VCaP (cell line): Measurements from ENCODE around the gene RASSF3.

Experiments
- H3K27ac ChIP-seq: fragments of 450-650 bp; 2 replicates; pipeline ENCODE4 v1.5.1; 2017
- CTCF ChIP-seq: fragments of 450-650 bp; conservative IDR thresholded peaks from 2 replicates; pipeline ENCODE4 v1.5.1; 2017; ENCODE audit warnings: mild to moderate bottlenecking, moderate library complexity

RASSF3 gene

GRCh38 chr12:64598831-64599230 lies 11.5 kb upstream of the RASSF3 start:
- no peak for TF ChIP-seq CTCF
- peak overlapping the region; percentile 85 for H3K27ac ChIP-seq

GRCh38 chr12:64600164-64600561 lies 10.1 kb upstream of the RASSF3 start:
- TF ChIP-seq CTCF: no peak
- peak overlapping the region; percentile 85 for H3K27ac ChIP-seq

GRCh38 chr12:64603183-64603841 lies 7.0 kb upstream of the RASSF3 start:
- no peak for TF ChIP-seq CTCF
- H3K27ac ChIP-seq: peak overlapping the region; percentile 85; the same call in 1 of the 2 replicates

- peak; percentile 25 for TF ChIP-seq CTCF
- peak overlapping the region; percentile 99 for H3K27ac ChIP-seq
Observed at GRCh38 chr12:64608901-64609535, 1.3 kb upstream of the RASSF3 start.

GRCh38 chr12:64609536-64610078 lies 688 bp upstream of the RASSF3 start:
- no peak for TF ChIP-seq CTCF
- H3K27ac ChIP-seq: peak overlapping the region; percentile 99

- TF ChIP-seq CTCF: no peak
- H3K27ac ChIP-seq: peak overlapping the region; percentile 99
Observed at GRCh38 chr12:64610660-64611340, 505 bp downstream of the RASSF3 start.
